ENCODE results near the gene CCDC187.

Gene CCDC187

GRCh38 chr9:136245219-136246150, 58.4 kb downstream of the CCDC187 start, which contains the start of gene QSOX2:
Gene QSOX2 (minus strand): TSS chr9:136245812. CDS start chr9:136245803, 9 bp downstream.
- TF ChIP-seq, protein P1, sequence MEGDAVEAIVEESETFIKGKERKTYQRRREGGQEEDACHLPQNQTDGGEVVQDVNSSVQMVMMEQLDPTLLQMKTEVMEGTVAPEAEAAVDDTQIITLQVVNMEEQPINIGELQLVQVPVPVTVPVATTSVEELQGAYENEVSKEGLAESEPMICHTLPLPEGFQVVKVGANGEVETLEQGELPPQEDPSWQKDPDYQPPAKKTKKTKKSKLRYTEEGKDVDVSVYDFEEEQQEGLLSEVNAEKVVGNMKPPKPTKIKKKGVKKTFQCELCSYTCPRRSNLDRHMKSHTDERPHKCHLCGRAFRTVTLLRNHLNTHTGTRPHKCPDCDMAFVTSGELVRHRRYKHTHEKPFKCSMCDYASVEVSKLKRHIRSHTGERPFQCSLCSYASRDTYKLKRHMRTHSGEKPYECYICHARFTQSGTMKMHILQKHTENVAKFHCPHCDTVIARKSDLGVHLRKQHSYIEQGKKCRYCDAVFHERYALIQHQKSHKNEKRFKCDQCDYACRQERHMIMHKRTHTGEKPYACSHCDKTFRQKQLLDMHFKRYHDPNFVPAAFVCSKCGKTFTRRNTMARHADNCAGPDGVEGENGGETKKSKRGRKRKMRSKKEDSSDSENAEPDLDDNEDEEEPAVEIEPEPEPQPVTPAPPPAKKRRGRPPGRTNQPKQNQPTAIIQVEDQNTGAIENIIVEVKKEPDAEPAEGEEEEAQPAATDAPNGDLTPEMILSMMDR (IDR thresholded peaks at IDR 0.05; ENCODE audit: insufficient read depth, low read depth, low read length, missing control alignments) = no peak
- DNase-seq (ENCODE audit: low read depth) = peak; percentile 90
- H3K4me3 ChIP-seq (ENCODE audit: low read depth, low read length) = peak within 1 kb of the TSS; percentile 64

DNA sequence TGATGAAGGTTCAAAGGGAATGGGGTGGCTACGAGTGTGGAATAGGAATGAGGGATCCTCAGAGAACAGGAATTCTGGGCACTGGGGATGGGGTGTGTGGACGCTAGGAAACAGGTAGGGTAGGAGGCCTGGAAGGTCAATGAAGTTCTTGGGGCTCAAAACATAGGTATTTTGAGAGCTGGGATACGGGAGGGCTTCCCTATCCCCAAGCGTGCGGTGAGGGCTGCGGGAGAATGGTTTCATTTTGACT, 59.0 kb downstream of the CCDC187 start:
- DNase-seq (ENCODE audit: low read depth) = no peak
- peak overlapping the region; percentile 64 for H3K4me3 ChIP-seq (ENCODE audit: low read depth, low read length)
- TF ChIP-seq, protein P1 (IDR thresholded peaks at IDR 0.05; ENCODE audit: insufficient read depth, low read depth, low read length, missing control alignments) = no peak

DNA sequence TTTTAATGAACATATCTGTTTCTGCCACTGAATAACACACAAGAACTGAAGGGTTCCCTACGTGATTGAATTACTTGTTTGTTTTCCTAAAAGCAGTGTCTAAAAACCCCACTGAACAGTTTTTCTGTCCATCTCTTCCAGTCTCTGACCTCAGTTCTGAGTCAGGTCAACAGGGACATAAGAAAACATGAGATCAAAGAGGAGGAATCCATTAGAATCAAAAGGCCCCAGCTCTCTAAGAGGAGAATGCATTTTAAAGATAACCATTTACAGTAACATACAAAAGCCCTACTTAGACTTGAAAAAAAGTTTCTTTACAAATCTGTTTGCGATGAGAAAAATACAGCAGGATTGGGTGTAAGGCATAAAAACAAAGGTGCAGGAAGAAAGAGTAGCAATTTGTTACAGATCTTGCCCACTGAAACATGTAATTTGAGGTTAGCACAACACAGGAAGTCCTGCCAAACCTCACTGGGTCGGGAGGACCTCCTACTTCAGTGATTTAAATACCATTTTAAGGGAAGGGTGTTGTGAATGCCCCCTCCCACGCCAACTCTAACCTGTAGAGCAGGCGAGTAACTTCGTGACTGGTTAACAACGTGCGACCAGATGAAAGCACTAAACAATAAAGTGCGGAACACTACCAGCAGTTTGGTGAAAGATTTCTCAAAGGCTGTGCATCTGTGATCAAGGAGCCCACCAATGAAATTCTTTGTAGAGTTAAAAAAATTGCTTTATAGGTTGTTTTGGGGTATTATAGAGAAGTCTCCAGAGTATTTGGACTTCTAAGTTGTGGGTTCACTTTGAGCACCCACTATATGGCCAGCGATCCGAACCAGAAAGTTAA, 59.5 kb downstream of the CCDC187 start:
- TF ChIP-seq, protein P1 (IDR thresholded peaks at IDR 0.05; ENCODE audit: insufficient read depth, low read depth, low read length, missing control alignments) = no peak
- H3K4me3 ChIP-seq (ENCODE audit: low read depth, low read length) = peak overlapping the region; percentile 64
- peak; percentile 82 for DNase-seq (ENCODE audit: low read depth)

DNA sequence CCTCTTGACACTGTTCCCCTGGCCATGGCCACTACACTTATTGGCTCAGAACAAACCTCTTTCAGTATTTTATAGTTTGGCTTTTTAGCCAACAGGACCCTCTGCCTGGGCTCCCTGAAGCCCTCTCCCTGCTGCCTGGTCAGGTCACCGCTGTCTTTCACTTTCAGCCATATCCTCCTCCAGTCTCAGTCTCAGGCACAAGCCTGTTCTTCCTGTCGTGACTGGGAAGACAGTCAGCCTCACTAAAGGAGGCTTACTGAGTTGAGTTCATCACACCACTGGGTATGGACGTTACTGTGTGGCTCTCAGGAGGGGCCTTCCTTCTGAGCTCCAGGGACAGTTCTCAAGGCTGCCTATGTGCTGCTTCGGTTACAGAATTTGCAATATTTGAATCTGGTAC, 60.3 kb downstream of the CCDC187 start:
- TF ChIP-seq, protein P1 (IDR thresholded peaks at IDR 0.05; ENCODE audit: insufficient read depth, low read depth, low read length, missing control alignments) = no peak
- H3K4me3 ChIP-seq (ENCODE audit: low read depth, low read length) = peak overlapping the region; percentile 64
- DNase-seq (ENCODE audit: low read depth) = peak; percentile 66

GRCh38 chr9:136242918-136243525, 60.9 kb downstream of the CCDC187 start:
- 0 out of 2 replicates have a peak overlapping the region, but pooled peaks have one; percentile 64 for H3K4me3 ChIP-seq (ENCODE audit: low read depth, low read length)
- TF ChIP-seq, protein P1 (IDR thresholded peaks at IDR 0.05; ENCODE audit: insufficient read depth, low read depth, low read length, missing control alignments) = peak; percentile 11
- peak; percentile 47 for DNase-seq (ENCODE audit: low read depth)

- TF ChIP-seq, protein P1 (IDR thresholded peaks at IDR 0.05; ENCODE audit: insufficient read depth, low read depth, low read length, missing control alignments) = no peak
- no peak for DNase-seq (ENCODE audit: low read depth)
- H3K4me3 ChIP-seq (ENCODE audit: low read depth, low read length) = no peak overlapping the region
Observed at GRCh38 chr9:136242248-136242647, 61.6 kb downstream of the CCDC187 start.
